Neutrophil (primary cell): ENCODE data around the gene ZYG11B.

Source experiments
- H3K27ac ChIP-seq: fragments of 200-600 bp; sonication (generic); 2 replicates; pipeline ENCODE4 v1.5.1; 2016; ENCODE audit warnings: mild to moderate bottlenecking, moderate library complexity
- H3K27me3 ChIP-seq: fragments of 200-600 bp; sonication (generic); 2 replicates; pipeline ENCODE4 v1.6.0; 2016; ENCODE audit warnings: mild to moderate bottlenecking
- H3K36me3 ChIP-seq: fragments of 200-600 bp; sonication (generic); 2 replicates; pipeline ENCODE4 v1.5.1; 2017
- H3K4me1 ChIP-seq, 2 experiments: fragments of 200-600 bp in 1 of 2; sonication (generic) in 1 of 2; 1 replicate in 1 of 2; 2 replicates in 1 of 2; pipeline versions ENCODE4 v1.5.1 to v1.6.1; 2013 to 2016; ENCODE audit warnings: low read depth in 1 of 2, low read length in 1 of 2, mild to moderate bottlenecking in 1 of 2, moderate library complexity in 1 of 2; ENCODE audit not compliant: control insufficient read depth in 1 of 2, insufficient read depth in 1 of 2
- H3K4me3 ChIP-seq, 2 experiments: fragments of 200-600 bp in 1 of 2; sonication (generic) in 1 of 2; 1 replicate in 1 of 2; 2 replicates in 1 of 2; pipeline ENCODE4 v1.5.1; 2013 to 2016; ENCODE audit warnings: low read depth in 1 of 2, low read length in 1 of 2, mild to moderate bottlenecking in 1 of 2, moderate library complexity in 1 of 2
- H3K9me3 ChIP-seq: fragments of 200-600 bp; sonication (generic); 2 replicates; pipeline ENCODE4 v1.5.1; 2016
- TF ChIP-seq, protein P1 (sequence below): fragments of 200-600 bp; sonication (generic); IDR thresholded peaks from 2 replicates; pipeline ENCODE4 v1.5.1; 2016; ENCODE audit warnings: antibody characterized with exemption

ZYG11B gene

GRCh38 chr1:52702886-52703787 is 23.1 kb upstream of the ZYG11B start:
- peak overlapping the region; percentile 66 to 80 for H3K4me3 ChIP-seq
- H3K9me3 ChIP-seq, result no peaks in the 10 kb centered on the region
- peak overlapping the region; percentile 92 for H3K27ac ChIP-seq
- H3K4me1 ChIP-seq, result peaks cover 60 to 68% of the 10 kb centered on the region in 2 experiments
- TF ChIP-seq, protein P1, sequence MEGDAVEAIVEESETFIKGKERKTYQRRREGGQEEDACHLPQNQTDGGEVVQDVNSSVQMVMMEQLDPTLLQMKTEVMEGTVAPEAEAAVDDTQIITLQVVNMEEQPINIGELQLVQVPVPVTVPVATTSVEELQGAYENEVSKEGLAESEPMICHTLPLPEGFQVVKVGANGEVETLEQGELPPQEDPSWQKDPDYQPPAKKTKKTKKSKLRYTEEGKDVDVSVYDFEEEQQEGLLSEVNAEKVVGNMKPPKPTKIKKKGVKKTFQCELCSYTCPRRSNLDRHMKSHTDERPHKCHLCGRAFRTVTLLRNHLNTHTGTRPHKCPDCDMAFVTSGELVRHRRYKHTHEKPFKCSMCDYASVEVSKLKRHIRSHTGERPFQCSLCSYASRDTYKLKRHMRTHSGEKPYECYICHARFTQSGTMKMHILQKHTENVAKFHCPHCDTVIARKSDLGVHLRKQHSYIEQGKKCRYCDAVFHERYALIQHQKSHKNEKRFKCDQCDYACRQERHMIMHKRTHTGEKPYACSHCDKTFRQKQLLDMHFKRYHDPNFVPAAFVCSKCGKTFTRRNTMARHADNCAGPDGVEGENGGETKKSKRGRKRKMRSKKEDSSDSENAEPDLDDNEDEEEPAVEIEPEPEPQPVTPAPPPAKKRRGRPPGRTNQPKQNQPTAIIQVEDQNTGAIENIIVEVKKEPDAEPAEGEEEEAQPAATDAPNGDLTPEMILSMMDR, result peak; percentile 25
- no peaks in the 10 kb centered on the region for H3K27me3 ChIP-seq
- H3K36me3 ChIP-seq, result no peaks in the 10 kb centered on the region

DNA sequence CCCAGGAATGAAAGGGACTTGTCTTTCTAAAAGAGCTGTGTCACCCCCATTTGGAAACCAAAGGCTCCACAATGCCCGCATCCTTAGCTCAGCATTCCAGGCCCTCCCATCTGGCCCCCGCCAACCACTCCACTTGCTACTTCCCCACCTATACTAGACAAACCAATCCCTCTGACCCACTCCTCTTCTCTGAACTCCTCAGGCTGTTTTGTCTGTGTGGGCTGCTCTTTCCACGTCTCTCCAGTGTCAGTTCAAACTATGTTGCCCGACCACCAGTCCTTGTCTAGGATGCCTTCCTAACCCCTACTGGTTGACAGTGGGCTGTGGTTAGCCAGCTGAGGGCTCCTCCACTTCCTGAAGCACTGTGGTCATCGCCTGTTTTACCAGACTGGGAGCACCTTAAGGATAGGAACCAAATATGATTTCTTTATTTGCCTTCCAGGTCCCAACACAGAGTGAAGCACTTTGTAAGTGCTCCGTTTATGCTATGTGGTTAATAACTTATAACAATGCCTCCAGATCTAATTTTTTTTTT is 20.1 kb upstream of the ZYG11B start:
- peaks cover 59 to 68% of the 10 kb centered on the region in 2 experiments for H3K4me1 ChIP-seq
- peak overlapping the region in 1 of 2 experiments; percentile 4 for H3K4me3 ChIP-seq
- H3K9me3 ChIP-seq, result no peaks in the 10 kb centered on the region
- peak overlapping the region; percentile 92 for H3K27ac ChIP-seq
- H3K36me3 ChIP-seq, result no peaks in the 10 kb centered on the region
- no peaks in the 10 kb centered on the region for H3K27me3 ChIP-seq
- TF ChIP-seq, protein P1, result no peak

DNA sequence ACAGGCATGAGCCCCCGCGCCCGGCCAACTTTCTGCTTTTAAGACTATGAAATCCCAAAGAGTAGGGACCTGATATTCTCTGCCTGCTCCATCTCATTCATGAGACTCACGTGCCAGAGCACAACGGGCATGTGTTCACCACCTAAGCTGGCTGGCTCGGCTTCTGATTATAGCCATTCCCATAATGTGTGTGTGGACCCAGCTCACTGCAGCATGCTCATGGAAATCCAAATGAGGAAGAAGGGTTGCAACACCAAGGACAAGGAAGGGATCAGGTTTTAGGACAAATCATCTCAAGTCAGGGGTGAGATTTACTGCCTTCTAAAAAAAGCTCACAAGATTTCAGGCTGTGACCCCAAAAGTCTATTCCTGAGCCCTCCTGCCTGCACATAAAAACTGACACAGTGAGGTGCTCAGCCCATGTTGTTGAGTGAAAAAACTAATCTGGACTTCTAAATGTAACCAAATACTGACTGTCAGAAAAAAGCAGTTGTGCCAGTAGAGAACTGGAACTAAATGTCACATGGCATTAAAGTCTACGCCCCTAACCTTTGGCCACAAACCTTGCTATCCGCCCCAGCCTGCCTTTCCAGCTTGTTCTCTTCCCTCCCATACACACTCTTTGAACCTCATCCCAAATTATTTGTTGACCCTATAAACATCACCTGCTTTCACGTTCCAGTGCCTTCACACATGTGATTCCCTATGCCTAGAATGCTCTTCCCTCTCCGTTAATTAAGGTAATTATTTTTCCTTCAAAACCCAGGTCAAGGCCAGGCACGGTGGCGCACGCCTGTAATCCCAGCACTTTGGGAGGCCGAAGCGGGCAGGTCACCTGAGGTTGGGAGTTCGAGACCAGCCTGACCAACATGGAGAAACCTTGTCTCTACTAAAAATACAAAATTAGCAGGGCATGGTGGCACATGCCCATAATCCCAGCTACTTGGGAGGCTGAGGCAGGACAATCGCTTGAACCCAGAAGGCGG is 19.0 kb upstream of the ZYG11B start:
- Histone ChIP-seq H3K27ac (peak overlapping the region; percentile 92), H3K27me3 (no peaks in the 10 kb centered on the region), H3K4me3 (peak overlapping the region; percentile 10 to 31), H3K4me1 (peaks cover 58 to 67% of the 10 kb centered on the region in 2 experiments), H3K9me3 (no peaks in the 10 kb centered on the region), H3K36me3 (no peaks in the 10 kb centered on the region)
- TF ChIP-seq, protein P1, result no peak

- peak overlapping the region; percentile 10 to 31 for H3K4me3 ChIP-seq
- TF ChIP-seq, protein P1, result no peak
- peak overlapping the region; percentile 92 for H3K27ac ChIP-seq
Observed at GRCh38 chr1:52707927-52708655, 18.2 kb upstream of the ZYG11B start.

DNA sequence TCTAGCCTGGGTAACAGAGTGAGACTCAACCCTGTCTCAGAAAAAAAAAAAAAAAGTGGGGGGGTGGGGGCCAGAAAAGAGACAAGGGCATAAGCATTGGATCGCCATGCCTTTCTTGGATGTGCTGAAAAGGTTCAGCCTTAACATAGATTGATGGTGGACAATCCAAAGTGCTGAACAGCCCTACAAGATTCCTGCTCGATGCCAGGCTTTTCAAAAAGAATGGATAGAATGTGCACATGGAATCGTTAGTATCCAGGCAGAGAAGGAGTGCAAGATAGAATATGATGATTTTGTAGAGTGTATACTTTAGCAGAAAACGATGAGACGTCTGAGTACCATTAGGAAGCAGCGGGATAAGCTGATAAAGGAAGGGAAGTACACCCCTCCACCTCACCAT is 17.2 kb upstream of the ZYG11B start:
- TF ChIP-seq, protein P1, result no peak
- Histone ChIP-seq H3K4me1 (peaks cover 40 to 52% of the 10 kb centered on the region in 2 experiments), H3K4me3 (no peak overlapping the region)

More at GRCh38 chr1:52707927-52708655, 18.2 kb upstream of the ZYG11B start:
- Histone ChIP-seq H3K4me1 (peaks cover 49 to 60% of the 10 kb centered on the region in 2 experiments), H3K9me3 (no peaks in the 10 kb centered on the region), H3K36me3 (no peaks in the 10 kb centered on the region), H3K27me3 (no peaks in the 10 kb centered on the region)

More for the DNA sequence above, 17.2 kb upstream of the ZYG11B start:
- Histone ChIP-seq H3K27me3 (no peaks in the 10 kb centered on the region), H3K36me3 (no peaks in the 10 kb centered on the region), H3K27ac (peak overlapping the region; percentile 92), H3K9me3 (no peaks in the 10 kb centered on the region)
